HCT116 (cell line): ENCODE results near the gene FTO. TPM values are rescaled to one million over a fixed set of nuclear protein-coding genes. Genes with fewer than 3 reads are reported as not detected.

Source experiments
- ATAC-seq: fragments of 200-7000 bp; cut with Tn5 transposase; 2 replicates; pipeline ENCODE4 v1.9.1; 2020; ENCODE audit warnings: mild to moderate bottlenecking, moderate library complexity
- BruUV-seq: library from RNA; stranded (reverse); fragments of 400-500 nt; replicated peaks from 2 replicates; lab custom pipeline; 2021; lab: Mats Ljungman, UMichigan
- CTCF ChIA-PET: fragments of 300-600 bp; sonication (Branson Sonifier 250); formaldehyde crosslinking; loops from one replicate; lab custom pipeline; 2021; ENCODE audit warnings: antibody characterized with exemption; lab: Charles Lee
- POLR2A ChIA-PET: fragments of 300-600, 350-600 bp; sonication (Branson Sonifier 250); formaldehyde crosslinking; loops from one replicate; lab custom pipeline; 2021; ENCODE audit warnings: antibody characterized with exemption; lab: Charles Lee
- RAD21 ChIA-PET, 2 experiments: fragments of 300-600 bp; sonication (Branson Sonifier 250); formaldehyde crosslinking; loops; one replicate each; lab custom pipeline; 2023; ENCODE audit warnings: low total read pairs in 2 of 2; ENCODE audit not compliant: uncharacterized antibody in 2 of 2, unreplicated experiment in 2 of 2, low non-redundant PET in 1 of 2; lab: Charles Lee
- DNase-seq: peaks from one replicate; pipeline ENCODE4 v3.0.0-alpha.2; 2010; ENCODE audit warnings: low read depth, low spot score
- H2AFZ ChIP-seq: fragments of 200-600 bp; shearing (Covaris generic), sonication (generic); 2 replicates; pipeline ENCODE4 v1.6.1; 2017; ENCODE audit warnings: low read depth, mixed run types, mixed read lengths, antibody characterized with exemption, low read length; ENCODE audit not compliant: poor library complexity, severe bottlenecking
- H3K27ac ChIP-seq: 2 replicates; pipeline ENCODE4 v1.5.1; 2012; ENCODE audit warnings: low read depth, low read length
- H3K27me3 ChIP-seq: fragments of 200-600 bp; sonication (generic); 2 replicates; pipeline ENCODE4 v1.6.1; 2016; ENCODE audit warnings: mixed run types, low read length, mixed read lengths; ENCODE audit not compliant: insufficient read depth
- H3K36me3 ChIP-seq, 2 experiments: fragments of 200-500 bp in 1 of 2; fragments of 200-600 bp in 1 of 2; sonication (Bioruptor generic) in 1 of 2; sonication (generic) in 1 of 2; 2 replicates each; pipeline versions ENCODE4 v1.5.1 to v1.6.1; 2014 to 2016; ENCODE audit warnings: low read length in 2 of 2, inconsistent platforms in 1 of 2, mixed read lengths in 1 of 2, mixed run types in 1 of 2; ENCODE audit not compliant: insufficient read depth in 2 of 2, control insufficient read depth in 1 of 2
- H3K4me1 ChIP-seq, 2 experiments: fragments of 200-600 bp in 1 of 2; sonication (generic) in 1 of 2; 2 replicates each; pipeline versions ENCODE4 v1.5.1 to v1.6.1; 2012 to 2017; ENCODE audit warnings: low read length in 2 of 2, inconsistent platforms in 1 of 2, mild to moderate bottlenecking in 1 of 2, mixed read lengths in 1 of 2, mixed run types in 1 of 2, moderate library complexity in 1 of 2; ENCODE audit not compliant: insufficient read depth in 2 of 2, control insufficient read depth in 1 of 2
- H3K4me2 ChIP-seq: fragments of 200-600 bp; sonication (generic); 2 replicates; pipeline ENCODE4 v1.6.1; 2017; ENCODE audit warnings: mixed run types, low read length, mixed read lengths
- H3K4me3 ChIP-seq, 2 experiments: fragments of 200-600 bp in 1 of 2; sonication (generic) in 1 of 2; replicated peaks in 1 of 2; 2 replicates each; pipeline ENCODE4 v1.5.1; 2011 to 2016; ENCODE audit warnings: low read length in 2 of 2, control low read depth in 1 of 2, low read depth in 1 of 2, mild to moderate bottlenecking in 1 of 2, mixed read lengths in 1 of 2, mixed run types in 1 of 2
- H3K79me2 ChIP-seq: fragments of 200-600 bp; sonication (generic); 2 replicates; pipeline ENCODE4 v1.6.1; 2017; ENCODE audit warnings: mild to moderate bottlenecking, mixed run types, low read length, moderate library complexity, mixed read lengths; ENCODE audit not compliant: insufficient read depth
- H3K9ac ChIP-seq: fragments of 200-600 bp; sonication (generic); 2 replicates; pipeline ENCODE4 v1.6.1; 2016; ENCODE audit warnings: low read length, mixed read lengths
- H3K9me2 ChIP-seq: fragments of 200-600 bp; sonication (generic), shearing (Covaris generic); 2 replicates; pipeline ENCODE4 v1.6.1; 2017; ENCODE audit warnings: mixed run types, mild to moderate bottlenecking, moderate library complexity; ENCODE audit not compliant: insufficient read depth
- H3K9me3 ChIP-seq, 2 experiments: fragments of 200-500 bp in 1 of 2; fragments of 200-600 bp in 1 of 2; sonication (Bioruptor generic) in 1 of 2; sonication (generic) in 1 of 2; 2 replicates each; pipeline ENCODE4 v1.6.1; 2014 to 2017; ENCODE audit warnings: low read length in 2 of 2, mixed read lengths in 2 of 2, inconsistent platforms in 1 of 2, low read depth in 1 of 2, mild to moderate bottlenecking in 1 of 2, mixed run types in 1 of 2, moderate library complexity in 1 of 2; ENCODE audit not compliant: control insufficient read depth in 1 of 2, insufficient read depth in 1 of 2
- H4K20me1 ChIP-seq: fragments of 200-600 bp; sonication (generic), shearing (Covaris generic); 2 replicates; pipeline ENCODE4 v1.6.1; 2017; ENCODE audit warnings: mixed run types, mild to moderate bottlenecking, moderate library complexity; ENCODE audit not compliant: insufficient read depth
- CBX3 ChIP-seq: IDR thresholded peaks from 2 replicates; pipeline ENCODE4 v1.6.1; 2012; ENCODE audit warnings: low read depth
- CEBPB ChIP-seq: IDR thresholded peaks from 2 replicates; pipeline ENCODE4 v1.6.1; 2012; ENCODE audit warnings: low read depth
- EGR1 ChIP-seq: IDR thresholded peaks from 2 replicates; pipeline ENCODE4 v1.6.1; 2012; ENCODE audit warnings: low read depth
- ELF1 ChIP-seq: IDR thresholded peaks from 2 replicates; pipeline ENCODE4 v1.6.1; 2012; ENCODE audit warnings: low read depth, borderline replicate concordance
- EZH2 ChIP-seq: fragments of 200-600 bp; sonication (generic); IDR thresholded peaks from 2 replicates; pipeline ENCODE4 v1.6.1; 2017; ENCODE audit warnings: antibody characterized with exemption, mixed run types
- FOSL1 ChIP-seq: IDR thresholded peaks from 2 replicates; pipeline ENCODE4 v1.6.1; 2012; ENCODE audit warnings: low read depth
- POLR2A ChIP-seq: IDR thresholded peaks from 2 replicates; pipeline ENCODE4 v1.7.0; 2011; ENCODE audit warnings: borderline replicate concordance; ENCODE audit not compliant: insufficient read depth, insufficient read length; ENCODE audit errors: extremely low read depth
- POLR2AphosphoS5 ChIP-seq: IDR thresholded peaks from 2 replicates; pipeline ENCODE4 v1.6.1; 2011; ENCODE audit warnings: mild to moderate bottlenecking, low read depth, low read length, moderate library complexity
- RAD21 ChIP-seq: IDR thresholded peaks from 2 replicates; pipeline ENCODE4 v1.6.1; 2012; ENCODE audit warnings: low read depth, mild to moderate bottlenecking
- REST ChIP-seq: IDR thresholded peaks from 2 replicates; pipeline ENCODE4 v1.6.1; 2012; ENCODE audit warnings: low read depth
- SIN3A ChIP-seq: IDR thresholded peaks from 2 replicates; pipeline ENCODE4 v1.6.1; 2012; ENCODE audit warnings: low read depth
- SRF ChIP-seq: IDR thresholded peaks from 2 replicates; pipeline ENCODE4 v1.6.1; 2012; ENCODE audit warnings: low read depth
- TCF7L2 ChIP-seq: IDR thresholded peaks from 2 replicates; pipeline ENCODE4 v1.7.0; 2011; ENCODE audit warnings: borderline replicate concordance, inconsistent platforms; ENCODE audit not compliant: insufficient read depth, insufficient read length; ENCODE audit errors: extremely low read depth
- YY1 ChIP-seq: IDR thresholded peaks from 2 replicates; pipeline ENCODE4 v1.6.1; 2011; ENCODE audit warnings: low read length, low read depth, moderate library complexity, mild to moderate bottlenecking; ENCODE audit not compliant: insufficient replicate concordance; ENCODE audit errors: extremely low read depth
- ZBTB33 ChIP-seq: IDR thresholded peaks from 2 replicates; pipeline ENCODE4 v1.6.1; 2011; ENCODE audit warnings: mild to moderate bottlenecking, low read length, moderate library complexity; ENCODE audit not compliant: insufficient replicate concordance; ENCODE audit errors: extremely low read depth
- ZFX ChIP-seq: fragments of 450-650 bp; IDR thresholded peaks from 2 replicates; pipeline ENCODE4 v1.6.1; 2017
- intact Hi-C: fragments of 100-400 bp; cut with micrococcal nuclease; formaldehyde crosslinking; loops from 2 replicates; pipeline ENCODE4 v1.10.0; 2022
- total RNA-seq: library from RNA; stranded (reverse); gene quantifications from one replicate; pipeline ENCODE4 v1.2.1, GENCODE V29; 2021; ENCODE audit not compliant: unreplicated experiment

FTO gene
- total RNA-seq, 1 experiment from 2014 or later: 55.2 TPM

GRCh38 chr16:53984936-53985335 is 281.0 kb downstream of the FTO start (continued):
- no peak for TF ChIP-seq TCF7L2
- no peak for TF ChIP-seq SIN3A
- TF ChIP-seq YY1: no peak
- TF ChIP-seq FOSL1: no peak
- TF ChIP-seq, all 23 proteins: peak for 0

- Histone ChIP-seq H3K4me3 (no peak overlapping the region), H3K9ac (no peak overlapping the region), H3K79me2 (no peaks in the 10 kb centered on the region), H3K4me2 (no peak overlapping the region), H2AFZ (no peak overlapping the region), H4K20me1 (no peaks in the 10 kb centered on the region), H3K9me3 (no peaks in the 10 kb centered on the region), H3K27ac (no peak overlapping the region)
- POLR2A ChIA-PET: no interaction called here
- no TSS peak for BruUV-seq
- intact Hi-C loops: no loop called here
- DNase-seq (no peak), ATAC-seq (no peak)
- CTCF ChIA-PET: no interaction called here
- TF ChIP-seq POLR2AphosphoS5 (no peak), SRF (no peak), ZFX (no peak), EZH2 (no peak), EGR1 (no peak), ZBTB33 (no peak), TCF7L2 (no peak), ELF1 (no peak), POLR2A (no peak), CEBPB (no peak), REST (no peak), CBX3 (no peak), YY1 (no peak), RAD21 (no peak)
- TF ChIP-seq, all 23 proteins: peak for 0
- H3K9me2 ChIP-seq: no peaks in the 10 kb centered on the region
- no peaks in the 10 kb centered on the region for H3K27me3 ChIP-seq
- H3K4me1 ChIP-seq: no peaks in the 10 kb centered on the region
- no peaks in the 10 kb centered on the region for H3K36me3 ChIP-seq
- RAD21 ChIA-PET: no interaction called here
These were observed 281.9 kb downstream of the FTO start for GRCh38 chr16:53985861-53986260.
